Parietal lobe (tissue), 2 donors: Measurements from ENCODE around the gene TSC2. TPM values are rescaled to one million over a fixed set of nuclear protein-coding genes. Genes with fewer than 3 reads are reported as not detected.

Source experiments
- small RNA-seq: library from RNA; depleted of rRNA; stranded (forward); fragments of <200 nt; gene quantifications from one replicate; pipeline ENCODE3, GENCODE V24; 2014; ENCODE audit warnings: low replicate concordance
- total RNA-seq: library from RNA; depleted of rRNA; stranded (reverse); fragments of >200 nt; gene quantifications from one replicate; pipeline ENCODE4 v1.2.3, GENCODE V29; 2014

TSC2 gene
- total RNA-seq, result 148 TPM

DNA sequence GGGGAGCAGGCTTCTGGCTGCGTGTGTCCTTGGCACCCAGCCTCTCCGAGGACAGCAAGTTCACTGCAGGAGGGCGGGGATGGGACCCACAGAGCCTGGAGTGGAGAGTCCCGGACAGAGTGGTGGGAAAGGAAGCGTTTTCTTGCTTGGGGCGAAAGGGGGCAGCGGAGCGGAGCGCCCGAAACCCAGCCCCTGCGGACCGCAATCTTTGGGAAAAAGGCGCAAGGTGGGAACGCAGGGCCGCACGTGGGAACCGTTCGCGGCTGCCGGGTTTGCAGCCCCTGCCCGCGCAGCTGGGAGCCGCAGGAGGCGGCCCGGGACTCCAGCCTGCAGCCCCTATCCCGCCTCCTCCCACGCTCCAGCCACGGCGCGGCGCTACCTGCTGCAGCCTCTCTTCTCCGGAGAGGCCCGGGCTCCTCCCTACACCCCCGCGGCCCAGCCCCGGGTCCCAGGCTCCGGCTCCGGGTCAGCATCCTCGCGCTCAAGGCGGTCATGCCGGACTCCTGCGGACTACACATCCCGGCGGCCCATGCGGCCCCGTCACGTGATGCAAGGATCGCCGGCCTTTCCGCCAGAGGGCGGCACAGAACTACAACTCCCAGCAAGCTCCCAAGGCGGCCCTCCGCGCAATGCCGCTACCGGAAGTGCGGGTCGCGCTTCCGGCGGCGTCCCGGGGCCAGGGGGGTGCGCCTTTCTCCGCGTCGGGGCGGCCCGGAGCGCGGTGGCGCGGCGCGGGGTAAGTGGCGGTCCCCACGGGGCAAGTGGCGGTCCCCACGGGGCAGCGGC lies at the start of gene TSC2, which contains the start of gene NTHL1:
TSC2 (plus strand) TSS at position 656 of the 786 bp plus-strand sequence. CDS start 631 bp downstream, outside the sequence.
NTHL1 (minus strand) TSS at position 505 of the 786 bp plus-strand sequence; CDS start at position 494, 11 bp downstream.

DNA sequence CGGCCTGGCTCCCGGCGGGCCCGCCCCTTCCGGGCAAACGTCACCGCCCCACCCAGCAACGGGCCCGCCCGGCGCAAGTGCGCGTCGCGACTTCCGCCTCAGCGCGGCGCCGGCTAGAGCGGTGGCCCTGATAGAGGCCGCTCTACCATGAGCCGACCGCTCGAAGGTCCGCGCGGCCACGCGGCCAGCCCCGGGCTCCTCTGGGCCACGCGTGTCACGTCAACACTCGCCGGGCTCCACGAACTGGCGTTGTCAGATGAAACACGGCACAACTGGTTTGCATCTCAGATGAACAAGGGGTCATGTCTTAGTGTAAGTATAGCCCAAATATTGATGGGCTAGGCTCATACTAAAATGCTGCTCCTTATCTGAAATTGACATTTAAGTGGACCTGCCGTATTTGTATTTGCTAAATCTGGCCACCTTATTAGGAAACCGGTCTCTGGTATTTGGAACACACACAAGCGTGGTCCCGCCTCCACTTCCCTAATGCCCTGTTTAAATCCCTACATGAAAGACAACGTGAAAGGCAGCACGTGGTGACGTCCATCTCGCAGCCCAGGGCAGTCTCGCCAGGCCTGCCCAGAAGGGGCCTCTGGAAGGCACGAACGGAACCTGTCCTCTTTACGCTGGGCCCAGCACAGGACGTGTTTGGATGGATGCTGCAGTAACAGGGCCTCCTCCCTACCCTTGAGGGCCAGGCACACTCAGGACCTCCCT lies 37.8 kb upstream of the TSC2 start, which contains the start of gene ZNF598:
ZNF598 (minus strand) TSS at position 31 of the 720 bp plus-strand sequence.

DNA sequence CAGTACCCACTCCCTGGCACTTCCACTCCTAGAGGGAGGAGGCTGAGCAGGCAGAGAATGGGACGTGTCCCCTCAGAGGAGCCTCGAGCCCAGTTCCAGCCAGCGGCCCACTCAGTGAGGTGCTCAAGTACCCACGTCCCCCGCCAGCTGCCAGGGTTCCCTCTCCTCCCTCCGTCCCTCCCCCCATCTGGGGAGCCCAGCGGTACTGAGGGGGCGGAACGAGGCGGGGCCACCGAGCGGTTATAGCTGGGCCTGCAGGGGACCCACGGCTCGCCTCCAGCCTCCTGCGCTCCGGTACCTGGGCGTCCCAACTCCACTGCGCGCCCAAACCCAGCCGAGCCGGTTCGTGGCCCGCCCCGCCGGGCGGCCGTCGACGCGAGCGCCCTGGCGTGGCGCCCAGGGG lies 28.3 kb upstream of the TSC2 start, which contains the start of gene NPW:
NPW (plus strand) TSS at position 268 of the 403 bp plus-strand sequence.

DNA sequence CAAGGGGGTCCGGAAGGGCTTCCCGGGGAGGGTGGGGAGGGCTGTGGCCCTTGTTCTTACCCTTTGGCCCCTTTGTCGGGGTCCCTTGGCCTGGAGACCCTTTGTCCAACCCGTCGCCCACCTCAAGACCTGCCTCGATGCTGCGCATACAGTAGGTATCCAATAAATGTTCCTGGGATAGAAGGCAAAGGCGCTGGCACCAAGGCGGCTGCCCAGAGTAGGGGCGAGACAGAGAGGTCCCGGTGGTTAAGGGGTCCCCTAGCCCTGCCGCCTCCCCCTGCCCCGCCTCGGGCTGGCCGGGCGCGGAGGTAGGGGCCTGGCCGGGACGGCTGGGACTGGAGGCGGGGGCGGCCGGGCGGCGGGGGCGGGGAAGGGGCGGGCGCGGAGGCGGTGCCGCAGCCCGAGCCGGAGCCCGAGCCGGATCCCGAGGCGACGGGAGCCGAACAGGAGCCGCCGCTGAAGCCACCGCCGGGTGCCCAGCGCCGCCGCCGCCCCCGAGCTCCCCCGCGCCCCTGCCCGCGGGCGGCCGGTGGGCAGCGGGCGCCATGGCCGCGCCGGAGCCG lies 21.2 kb upstream of the TSC2 start, which contains the start of gene NHERF2:
NHERF2 (plus strand) TSS at position 442 of the 563 bp plus-strand sequence; CDS start at position 546, 104 bp downstream.

DNA sequence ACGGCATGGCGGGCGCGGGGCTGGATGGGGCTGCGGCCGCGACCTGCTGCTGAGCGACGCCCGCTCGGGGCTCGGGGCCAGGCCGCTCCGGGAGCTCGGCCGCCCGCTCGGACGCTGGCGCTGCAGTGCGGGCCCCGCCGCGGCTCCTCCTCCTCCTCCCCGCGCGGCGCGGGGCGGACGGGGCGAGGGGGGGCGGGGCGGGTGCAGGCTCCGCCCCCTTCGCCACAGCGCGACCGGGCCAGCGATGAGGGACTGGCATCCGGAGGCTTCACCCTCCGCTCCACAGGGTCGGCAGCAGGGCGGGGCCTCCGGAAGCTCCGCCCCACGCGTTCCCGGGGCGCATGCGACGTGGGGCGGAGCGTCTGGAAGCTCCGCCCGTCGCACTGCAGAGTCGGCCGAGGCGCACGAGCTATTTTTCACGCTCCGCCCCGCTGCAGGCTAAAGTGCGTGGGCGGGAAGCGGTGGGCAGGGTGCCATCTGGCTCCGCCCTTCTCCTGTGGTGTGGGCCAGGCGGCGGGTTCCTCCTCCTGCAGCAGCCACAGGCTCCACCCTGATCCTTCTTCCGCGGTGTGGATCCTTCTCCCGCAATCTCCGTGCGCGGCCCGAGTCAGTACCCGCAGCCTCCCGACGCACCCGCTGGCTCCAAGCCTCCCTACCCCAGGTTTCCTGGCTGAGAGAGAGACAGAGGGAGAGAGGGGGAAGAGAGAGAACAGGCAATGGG lies 88.1 kb downstream of the TSC2 start, which contains the start of gene PKD1:
PKD1 (minus strand) TSS at position 129 of the 721 bp plus-strand sequence. CDS start 209 bp downstream, outside the sequence.

Small RNA genes lying within 50 kb of the gene (small RNA-seq; reads per million reads assigned to genes)
- gene MIR1225 (0.09 reads per million), gene MIR3180-5 (not detected), gene MIR4516 (not detected), gene RF00019 (not detected), gene RN7SL219P (not detected)

Other genes with a start within 250 kb of the TSC2 start
- gene HAGH, start 221.2 kb upstream of the TSC2 start, total RNA-seq, result 59.5 TPM
- gene FAHD1, start 220.8 kb upstream of the TSC2 start, total RNA-seq, result 61.7 TPM
- gene MEIOB, start 175.8 kb upstream of the TSC2 start, total RNA-seq, result not detected
- not detected for gene HS3ST6, start 129.6 kb upstream of the TSC2 start, total RNA-seq
- 3.1 TPM for gene MSRB1, start 104.8 kb upstream of the TSC2 start, total RNA-seq
- gene RPL3L, start 93.3 kb upstream of the TSC2 start, total RNA-seq, result not detected
- 73.6 TPM for gene NDUFB10, start 88.4 kb upstream of the TSC2 start, total RNA-seq
- gene RPS2, start 83.2 kb upstream of the TSC2 start, total RNA-seq, result 1,162 TPM
- gene RNF151, start 81.1 kb upstream of the TSC2 start, total RNA-seq, result not detected
- 16.6 TPM for gene TBL3, start 75.9 kb upstream of the TSC2 start, total RNA-seq
- 2.8 TPM for gene NOXO1, start 66.5 kb upstream of the TSC2 start, total RNA-seq
- gene GFER, start 63.8 kb upstream of the TSC2 start, total RNA-seq, result 16.6 TPM
- gene SYNGR3, start 58.0 kb upstream of the TSC2 start, total RNA-seq, result 67.9 TPM
- 9.4 TPM for gene ZNF598, start 38.2 kb upstream of the TSC2 start, total RNA-seq
- gene NPW, start 28.2 kb upstream of the TSC2 start, total RNA-seq, result not detected
- gene NHERF2, start 21.1 kb upstream of the TSC2 start, total RNA-seq, result 10.0 TPM
- 22.5 TPM for gene NTHL1, start 151 bp upstream of the TSC2 start, total RNA-seq
- gene PKD1, start 87.9 kb downstream of the TSC2 start, total RNA-seq, result 272 TPM
- 4.4 TPM for gene RAB26, start 100.6 kb downstream of the TSC2 start, total RNA-seq
- 34.7 TPM for gene TRAF7, start 107.8 kb downstream of the TSC2 start, total RNA-seq
- 39.8 TPM for gene CASKIN1, start 148.6 kb downstream of the TSC2 start, total RNA-seq
- 18.5 TPM for gene MLST8, start 157.5 kb downstream of the TSC2 start, total RNA-seq
- gene BRICD5, start 162.9 kb downstream of the TSC2 start, total RNA-seq, result 8.5 TPM
- 23.8 TPM for gene PGP, start 166.9 kb downstream of the TSC2 start, total RNA-seq
- 46.6 TPM for gene E4F1, start 175.6 kb downstream of the TSC2 start, total RNA-seq
- gene DNASE1L2, start 188.5 kb downstream of the TSC2 start, total RNA-seq, result 7.5 TPM
- gene ECI1, start 203.6 kb downstream of the TSC2 start, total RNA-seq, result 16.3 TPM
- gene RNPS1, start 220.1 kb downstream of the TSC2 start, total RNA-seq, result 129 TPM